ENCODE measurements around the gene PRRT4. TPM values are rescaled to one million over a fixed set of nuclear protein-coding genes. Genes with fewer than 3 reads are reported as not detected.

The PRRT4 gene
- polyA plus RNA-seq, 1 donor, result 0.73 TPM

- no peak overlapping the region for H3K4me3 ChIP-seq (ENCODE audit: low read length)
- H3K27me3 ChIP-seq (ENCODE audit: control insufficient read depth, insufficient read depth, low read length), result peaks cover 67% of the 10 kb centered on the region
- peaks cover 12% of the 10 kb centered on the region for H3K9me3 ChIP-seq (ENCODE audit: control insufficient read depth, low read depth, low read length)
- WGBS (ENCODE audit: insufficient coverage, low lambda C conversion rate), result no CpG with 5 or more reads among the region's 4 CpGs
- H3K27ac ChIP-seq (ENCODE audit: low read length), result no peak overlapping the region
- H3K4me1 ChIP-seq (ENCODE audit: control insufficient read depth, insufficient read depth, low read length), result peaks cover 3% of the 10 kb centered on the region
- no peak for DNase-seq
- H3K36me3 ChIP-seq (ENCODE audit: control insufficient read depth, insufficient read depth, low read length), result no peaks in the 10 kb centered on the region
These were observed 12.0 kb downstream of the PRRT4 start for GRCh38 chr7:128349466-128349825.

DNA sequence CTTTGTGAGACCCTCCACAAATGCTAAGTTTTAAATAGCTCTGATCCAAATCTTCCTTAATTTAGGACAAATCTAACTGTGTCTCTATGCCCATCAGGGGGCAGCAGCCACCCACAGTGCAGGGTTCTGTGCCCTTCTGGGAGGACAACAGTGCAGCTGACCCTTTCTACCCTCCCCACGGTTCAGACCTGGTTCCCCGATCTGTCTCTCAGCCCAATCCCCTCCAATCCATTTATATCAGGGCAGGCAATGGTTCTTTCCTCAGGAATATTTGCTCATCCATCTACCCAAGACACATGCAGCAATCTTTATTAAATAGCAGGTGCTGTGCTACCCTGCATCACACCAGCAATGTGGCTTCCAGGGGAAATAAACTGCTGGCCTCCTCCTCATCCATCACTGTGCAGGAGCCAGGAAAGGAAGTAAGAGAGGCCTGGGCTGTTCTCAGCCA is 13.8 kb downstream of the PRRT4 start:
- Histone ChIP-seq H3K36me3 (ENCODE audit: control insufficient read depth, insufficient read depth, low read length) (no peaks in the 10 kb centered on the region), H3K27me3 (ENCODE audit: control insufficient read depth, insufficient read depth, low read length) (peaks cover 49% of the 10 kb centered on the region), H3K27ac (ENCODE audit: low read length) (no peak overlapping the region), H3K4me1 (ENCODE audit: control insufficient read depth, insufficient read depth, low read length) (peaks cover 8% of the 10 kb centered on the region), H3K4me3 (ENCODE audit: low read length) (no peak overlapping the region), H3K9me3 (ENCODE audit: control insufficient read depth, low read depth, low read length) (peaks cover 12% of the 10 kb centered on the region)
- no peak for DNase-seq
- no CpG with 5 or more reads among the region's 2 CpGs for WGBS (ENCODE audit: insufficient coverage, low lambda C conversion rate)

GRCh38 chr7:128344431-128344774 is 17.1 kb downstream of the PRRT4 start:
- H3K36me3 ChIP-seq (ENCODE audit: control insufficient read depth, insufficient read depth, low read length), result peaks cover 2% of the 10 kb centered on the region

GRCh38 chr7:128343554-128344430 is 17.7 kb downstream of the PRRT4 start, which contains the start of gene RBM28:
TSS of gene RBM28 (minus strand) at chr7:128343908. CDS start at chr7:128343793, 115 bp downstream.
- H3K9me3 ChIP-seq (ENCODE audit: control insufficient read depth, low read depth, low read length), result no peaks in the 10 kb centered on the region
- H3K27me3 ChIP-seq (ENCODE audit: control insufficient read depth, insufficient read depth, low read length), result peaks cover 14% of the 10 kb centered on the region
- H3K4me3 ChIP-seq (ENCODE audit: low read length), result peak within 1 kb of the TSS; percentile 88
- peak; percentile 81 to 94 for DNase-seq
- H3K36me3 ChIP-seq (ENCODE audit: control insufficient read depth, insufficient read depth, low read length), result peaks cover 8% of the 10 kb centered on the region
- WGBS (ENCODE audit: insufficient coverage, low lambda C conversion rate), result 75% methylated on average over 4 of the region's 49 CpGs
- H3K27ac ChIP-seq (ENCODE audit: low read length), result peak within 1 kb of the TSS; percentile 86
- peaks cover 9% of the 10 kb centered on the region for H3K4me1 ChIP-seq (ENCODE audit: control insufficient read depth, insufficient read depth, low read length)

More at GRCh38 chr7:128344431-128344774, 17.1 kb downstream of the PRRT4 start:
- Histone ChIP-seq H3K9me3 (ENCODE audit: control insufficient read depth, low read depth, low read length) (no peaks in the 10 kb centered on the region), H3K4me1 (ENCODE audit: control insufficient read depth, insufficient read depth, low read length) (peaks cover 9% of the 10 kb centered on the region), H3K4me3 (ENCODE audit: low read length) (no peak overlapping the region), H3K27ac (ENCODE audit: low read length) (no peak overlapping the region), H3K27me3 (ENCODE audit: control insufficient read depth, insufficient read depth, low read length) (peaks cover 20% of the 10 kb centered on the region)
- no peak for DNase-seq
- WGBS (ENCODE audit: insufficient coverage, low lambda C conversion rate), result no CpG with 5 or more reads among the region's 5 CpGs

- no peak overlapping the region for H3K4me3 ChIP-seq (ENCODE audit: low read length)
- DNase-seq, result no peak
- no peak overlapping the region for H3K27ac ChIP-seq (ENCODE audit: low read length)
- 100% methylated on average over 1 of the region's 6 CpGs for WGBS (ENCODE audit: insufficient coverage, low lambda C conversion rate)
- peaks cover 9% of the 10 kb centered on the region for H3K4me1 ChIP-seq (ENCODE audit: control insufficient read depth, insufficient read depth, low read length)
- H3K36me3 ChIP-seq (ENCODE audit: control insufficient read depth, insufficient read depth, low read length), result peaks cover 25% of the 10 kb centered on the region
- peaks cover 2% of the 10 kb centered on the region for H3K27me3 ChIP-seq (ENCODE audit: control insufficient read depth, insufficient read depth, low read length)
- H3K9me3 ChIP-seq (ENCODE audit: control insufficient read depth, low read depth, low read length), result no peaks in the 10 kb centered on the region
These were observed 19.8 kb downstream of the PRRT4 start for GRCh38 chr7:128341733-128342132.

GRCh38 chr7:128335730-128336129 is 25.8 kb downstream of the PRRT4 start:
- Histone ChIP-seq H3K27me3 (ENCODE audit: control insufficient read depth, insufficient read depth, low read length) (no peaks in the 10 kb centered on the region), H3K4me1 (ENCODE audit: control insufficient read depth, insufficient read depth, low read length) (no peaks in the 10 kb centered on the region), H3K9me3 (ENCODE audit: control insufficient read depth, low read depth, low read length) (no peaks in the 10 kb centered on the region), H3K4me3 (ENCODE audit: low read length) (no peak overlapping the region), H3K36me3 (ENCODE audit: control insufficient read depth, insufficient read depth, low read length) (peaks cover 61% of the 10 kb centered on the region), H3K27ac (ENCODE audit: low read length) (no peak overlapping the region)
- DNase-seq, result no peak
- WGBS (ENCODE audit: insufficient coverage, low lambda C conversion rate), result 95% methylated on average over 2 of the region's 3 CpGs

DNA sequence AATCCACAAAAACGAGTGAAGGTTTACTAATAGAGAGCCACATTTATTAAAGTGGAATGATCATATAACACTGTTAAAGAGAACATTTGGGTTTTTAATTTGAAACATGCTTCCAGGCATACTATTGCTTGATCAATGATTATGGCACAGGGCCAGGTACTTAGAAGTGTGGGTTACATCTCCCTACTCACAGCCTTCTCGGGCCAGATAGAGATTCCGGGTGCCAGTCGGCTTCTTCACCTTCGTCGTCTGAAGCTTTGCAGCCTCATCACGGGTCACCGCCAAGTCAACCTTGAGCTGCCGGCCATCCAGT is 37.2 kb downstream of the PRRT4 start:
- WGBS (ENCODE audit: insufficient coverage, low lambda C conversion rate), result no CpG with 5 or more reads among the region's 9 CpGs
- no peak overlapping the region for H3K4me3 ChIP-seq (ENCODE audit: low read length)
- no peaks in the 10 kb centered on the region for H3K9me3 ChIP-seq (ENCODE audit: control insufficient read depth, low read depth, low read length)
- no peaks in the 10 kb centered on the region for H3K27me3 ChIP-seq (ENCODE audit: control insufficient read depth, insufficient read depth, low read length)
- H3K36me3 ChIP-seq (ENCODE audit: control insufficient read depth, insufficient read depth, low read length), result peaks cover 50% of the 10 kb centered on the region
- H3K27ac ChIP-seq (ENCODE audit: low read length), result no peak overlapping the region
- DNase-seq, result no peak
- H3K4me1 ChIP-seq (ENCODE audit: control insufficient read depth, insufficient read depth, low read length), result no peaks in the 10 kb centered on the region

- no peak for DNase-seq
- WGBS (ENCODE audit: insufficient coverage, low lambda C conversion rate), result 100% methylated on average over 1 of the region's 10 CpGs
- H3K9me3 ChIP-seq (ENCODE audit: control insufficient read depth, low read depth, low read length), result no peaks in the 10 kb centered on the region
- no peaks in the 10 kb centered on the region for H3K4me1 ChIP-seq (ENCODE audit: control insufficient read depth, insufficient read depth, low read length)
- no peak overlapping the region for H3K4me3 ChIP-seq (ENCODE audit: low read length)
- no peak overlapping the region for H3K27ac ChIP-seq (ENCODE audit: low read length)
- no peaks in the 10 kb centered on the region for H3K27me3 ChIP-seq (ENCODE audit: control insufficient read depth, insufficient read depth, low read length)
- H3K36me3 ChIP-seq (ENCODE audit: control insufficient read depth, insufficient read depth, low read length), result peaks cover 52% of the 10 kb centered on the region
These were observed 37.8 kb downstream of the PRRT4 start for GRCh38 chr7:128323459-128324367.

- Histone ChIP-seq H3K27ac (ENCODE audit: low read length) (no peak overlapping the region), H3K4me1 (ENCODE audit: control insufficient read depth, insufficient read depth, low read length) (no peaks in the 10 kb centered on the region), H3K27me3 (ENCODE audit: control insufficient read depth, insufficient read depth, low read length) (no peaks in the 10 kb centered on the region), H3K9me3 (ENCODE audit: control insufficient read depth, low read depth, low read length) (no peaks in the 10 kb centered on the region), H3K36me3 (ENCODE audit: control insufficient read depth, insufficient read depth, low read length) (peaks cover 56% of the 10 kb centered on the region), H3K4me3 (ENCODE audit: low read length) (no peak overlapping the region)
- no peak for DNase-seq
These were observed 38.5 kb downstream of the PRRT4 start for GRCh38 chr7:128323040-128323439.

- H3K27me3 ChIP-seq (ENCODE audit: control insufficient read depth, insufficient read depth, low read length), result no peaks in the 10 kb centered on the region
- no peak overlapping the region for H3K4me3 ChIP-seq (ENCODE audit: low read length)
- no peak overlapping the region for H3K27ac ChIP-seq (ENCODE audit: low read length)
- WGBS (ENCODE audit: insufficient coverage, low lambda C conversion rate), result no CpG with 5 or more reads among the region's 3 CpGs
- no peaks in the 10 kb centered on the region for H3K9me3 ChIP-seq (ENCODE audit: control insufficient read depth, low read depth, low read length)
- H3K36me3 ChIP-seq (ENCODE audit: control insufficient read depth, insufficient read depth, low read length), result peaks cover 60% of the 10 kb centered on the region
- no peak for DNase-seq
- no peaks in the 10 kb centered on the region for H3K4me1 ChIP-seq (ENCODE audit: control insufficient read depth, insufficient read depth, low read length)
These were observed 39.3 kb downstream of the PRRT4 start for GRCh38 chr7:128322040-128322643.
